ENCODE data around the gene TGFBR3L. TPM values are rescaled to one million over a fixed set of nuclear protein-coding genes. Genes with fewer than 3 reads are reported as not detected.

TGFBR3L gene
- total and polyA plus RNA-seq, 3 donors from 2014 or later, result 1.2 to 2.2 TPM; not detected in 1

GRCh38 chr19:7879836-7880235 lies 34.8 kb upstream of the TGFBR3L start:
- WGBS, 2 donors, result 83 to 92% methylated on average over 19 of the region's 19 CpGs
- TF ChIP-seq POLR2A (IDR thresholded peaks at IDR 0.05), result no peak
- TF ChIP-seq CTCF (IDR thresholded peaks at IDR 0.05), result no peak
- Histone ChIP-seq H3K36me3 (ENCODE audit: low read depth, missing control alignments) (no peaks in the 10 kb centered on the region), H3K9me3 (no peaks in the 10 kb centered on the region), H3K4me3 (no peak overlapping the region), H3K4me1 (no peaks in the 10 kb centered on the region), H3K27me3 (no peaks in the 10 kb centered on the region), H3K27ac (no peak overlapping the region)
- intact Hi-C loops (cut with DNase I; ENCODE audit: low total_unique reads), result no loop called here
- no peak for DNase-seq

GRCh38 chr19:7881910-7882309 lies 32.7 kb upstream of the TGFBR3L start:
- no peaks in the 10 kb centered on the region for H3K27me3 ChIP-seq
- intact Hi-C loops (cut with DNase I; ENCODE audit: low total_unique reads), result no loop called here
- no peak overlapping the region for H3K27ac ChIP-seq
- WGBS, 2 donors, result 86 to 96% methylated on average over 3 of the region's 3 CpGs
- no peaks in the 10 kb centered on the region for H3K4me1 ChIP-seq
- no peak for TF ChIP-seq CTCF (IDR thresholded peaks at IDR 0.05)
- TF ChIP-seq POLR2A (IDR thresholded peaks at IDR 0.05), result no peak
- DNase-seq, result no peak
- H3K36me3 ChIP-seq (ENCODE audit: low read depth, missing control alignments), result no peaks in the 10 kb centered on the region
- H3K4me3 ChIP-seq, result no peak overlapping the region
- H3K9me3 ChIP-seq, result no peaks in the 10 kb centered on the region

DNA sequence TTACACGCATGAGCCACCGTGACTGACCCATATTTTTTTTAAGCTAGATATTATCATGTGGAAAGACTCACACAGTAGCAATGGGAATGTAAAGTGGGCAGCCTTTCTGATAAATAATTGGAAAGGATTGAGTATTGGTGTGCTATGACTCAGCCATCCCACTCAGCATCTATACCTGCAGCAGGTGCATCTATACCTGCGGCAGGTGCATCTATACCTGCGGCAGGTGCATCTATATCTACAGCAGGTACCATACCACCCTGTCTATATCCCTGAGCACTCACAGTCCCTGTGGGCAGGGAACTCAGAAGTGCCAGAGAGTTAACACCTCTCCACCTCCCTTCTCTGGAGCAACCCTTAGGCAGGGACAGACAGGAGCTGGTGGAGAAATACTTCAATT lies 31.5 kb upstream of the TGFBR3L start:
- TF ChIP-seq CTCF (IDR thresholded peaks at IDR 0.05), result no peak
- TF ChIP-seq POLR2A (IDR thresholded peaks at IDR 0.05), result no peak
- Histone ChIP-seq H3K27me3 (no peaks in the 10 kb centered on the region), H3K4me3 (no peak overlapping the region), H3K4me1 (no peaks in the 10 kb centered on the region), H3K36me3 (ENCODE audit: low read depth, missing control alignments) (no peaks in the 10 kb centered on the region), H3K27ac (no peak overlapping the region), H3K9me3 (no peaks in the 10 kb centered on the region)
- intact Hi-C loops (cut with DNase I; ENCODE audit: low total_unique reads), result no loop called here
- no peak for DNase-seq
- 87 to 91% methylated on average over 4 of the region's 4 CpGs for WGBS, 2 donors

DNA sequence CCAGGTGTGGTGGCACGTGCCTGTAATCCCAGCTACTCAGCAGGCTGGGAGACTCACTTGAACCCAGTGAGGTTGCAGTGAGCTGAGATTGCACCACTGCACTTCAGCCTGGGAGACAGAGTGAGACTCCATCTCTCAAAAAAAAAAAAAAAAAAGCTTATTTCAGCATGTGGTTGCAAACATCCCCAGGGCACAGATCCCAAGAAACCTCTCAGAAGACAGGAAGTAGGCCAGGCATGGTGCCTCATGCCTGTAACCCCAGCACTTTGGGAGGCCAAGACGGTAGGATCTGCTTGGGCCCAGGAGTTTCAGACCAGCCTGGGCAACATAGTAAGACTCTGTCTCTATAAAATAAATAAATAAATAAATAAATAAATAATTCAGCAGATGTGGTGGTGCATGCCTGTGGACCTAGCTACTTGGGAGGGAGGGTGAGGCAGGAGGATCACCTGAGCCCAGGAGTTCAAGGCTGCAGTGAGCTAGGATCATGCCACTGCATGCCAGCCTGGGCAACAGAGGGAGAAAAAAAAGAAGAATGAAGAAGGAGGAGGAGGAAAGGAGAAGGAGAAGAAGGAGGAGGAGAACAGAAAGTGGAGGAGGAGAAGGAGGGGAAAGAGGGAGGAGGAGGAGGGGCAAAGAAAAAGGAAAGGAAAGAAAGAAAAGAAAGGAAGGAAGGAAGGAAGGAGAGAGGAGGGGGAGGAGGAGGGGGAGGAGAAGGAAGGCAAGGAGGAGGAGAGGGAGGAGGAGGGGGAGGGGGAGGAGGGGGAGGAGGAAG lies 30.6 kb upstream of the TGFBR3L start:
- Histone ChIP-seq H3K4me3 (no peak overlapping the region), H3K36me3 (ENCODE audit: low read depth, missing control alignments) (no peaks in the 10 kb centered on the region), H3K27me3 (no peaks in the 10 kb centered on the region), H3K27ac (no peak overlapping the region), H3K4me1 (no peaks in the 10 kb centered on the region), H3K9me3 (no peaks in the 10 kb centered on the region)
- intact Hi-C loops (cut with DNase I; ENCODE audit: low total_unique reads), result no loop called here
- DNase-seq, result no peak
- WGBS, 2 donors, result 80 to 81% methylated on average over 2 of the region's 2 CpGs
- TF ChIP-seq CTCF (IDR thresholded peaks at IDR 0.05) (no peak), POLR2A (IDR thresholded peaks at IDR 0.05) (no peak)

DNA sequence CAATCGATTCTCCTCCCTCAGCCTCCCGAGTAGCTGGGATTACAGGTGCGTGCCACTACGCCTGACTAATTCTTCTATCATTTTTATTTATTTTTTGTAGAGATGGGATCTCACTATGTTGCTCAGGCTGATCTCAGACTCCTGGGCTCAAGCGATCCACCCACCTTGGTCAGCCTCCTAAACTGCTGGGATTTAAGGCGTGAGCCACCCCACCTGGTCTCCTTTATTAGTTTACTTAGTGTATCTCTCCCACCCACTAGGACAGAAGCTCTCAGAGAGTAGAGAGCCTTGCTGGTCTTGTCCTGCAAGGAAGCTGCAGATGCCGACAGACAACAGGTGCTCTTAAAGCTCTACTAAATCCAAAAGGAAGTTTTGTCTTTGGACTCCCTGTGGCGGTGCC lies 28.8 kb upstream of the TGFBR3L start:
- DNase-seq, result no peak
- intact Hi-C loops (cut with DNase I; ENCODE audit: low total_unique reads), result no loop called here
- TF ChIP-seq CTCF (IDR thresholded peaks at IDR 0.05) (no peak), POLR2A (IDR thresholded peaks at IDR 0.05) (no peak)
- H3K9me3 ChIP-seq, result no peaks in the 10 kb centered on the region
- 92 to 95% methylated on average over 8 of the region's 8 CpGs for WGBS, 2 donors
- no peaks in the 10 kb centered on the region for H3K36me3 ChIP-seq (ENCODE audit: low read depth, missing control alignments)
- no peaks in the 10 kb centered on the region for H3K4me1 ChIP-seq
- H3K27me3 ChIP-seq, result no peaks in the 10 kb centered on the region
- H3K27ac ChIP-seq, result no peak overlapping the region
- no peak overlapping the region for H3K4me3 ChIP-seq

Data from testis (tissue), 3 donors.